ENCODE data around the gene C1RL.

- TF ChIP-seq CTCF (IDR thresholded peaks at IDR 0.05; ENCODE audit: insufficient read depth, low read depth, low read length) (no peak), EZH2 (IDR thresholded peaks at IDR 0.05; ENCODE audit: insufficient read depth, low read length) (no peak)
Observed at GRCh38 chr12:7142809-7143465, 33.9 kb upstream of the C1RL start.

Measured in astrocyte (in vitro differentiated cells and primary cell).